Neural cell (in vitro differentiated cells): Measurements from ENCODE around the gene RALGPS1. TPM values are rescaled to one million over a fixed set of nuclear protein-coding genes. Genes with fewer than 3 reads are reported as not detected.

Experiments
- H2AFZ ChIP-seq: fragments of 200-600, 300-800 bp; sonication (generic), shearing (Covaris generic); 2 replicates; pipeline ENCODE4 v1.6.0; 2014; ENCODE audit warnings: low read depth, mild to moderate bottlenecking, antibody characterized with exemption, low read length, moderate library complexity
- H3F3A ChIP-seq: fragments of 200-600 bp; shearing (Covaris generic); 2 replicates; pipeline ENCODE4 v1.6.1; 2016; ENCODE audit warnings: mild to moderate bottlenecking, moderate library complexity, mixed read lengths, antibody characterized with exemption, low read length; ENCODE audit not compliant: insufficient read depth, poor library complexity, severe bottlenecking
- H3K27ac ChIP-seq: fragments of 200-600, 300-800 bp; sonication (generic), shearing (Covaris generic); 2 replicates; pipeline ENCODE4 v1.5.1; 2014; ENCODE audit warnings: mild to moderate bottlenecking, low read length, moderate library complexity
- H3K27me3 ChIP-seq: fragments of 300-800, 200-600 bp; sonication (generic), shearing (Covaris generic); 2 replicates; pipeline ENCODE4 v1.6.0; 2014; ENCODE audit warnings: mild to moderate bottlenecking, low read depth, low read length, moderate library complexity; ENCODE audit not compliant: insufficient read depth
- H3K36me3 ChIP-seq: fragments of 300-800, 200-600 bp; sonication (generic), shearing (Covaris generic); 2 replicates; pipeline ENCODE4 v1.5.1; 2014; ENCODE audit warnings: mild to moderate bottlenecking, antibody characterized with exemption, low read length, moderate library complexity; ENCODE audit not compliant: insufficient read depth
- H3K4me2 ChIP-seq: fragments of 300-800, 200-600 bp; sonication (generic), shearing (Covaris generic); 2 replicates; pipeline ENCODE4 v1.6.0; 2014; ENCODE audit warnings: mild to moderate bottlenecking, low read length
- H3K4me3 ChIP-seq: fragments of 300-800, 200-600 bp; sonication (generic), shearing (Covaris generic); 2 replicates; pipeline ENCODE4 v1.5.1; 2014; ENCODE audit warnings: mild to moderate bottlenecking, low read length, moderate library complexity
- H3K79me2 ChIP-seq: fragments of 200-600 bp; shearing (Covaris generic); replicated peaks from 2 replicates; pipeline ENCODE4 v1.6.0; 2014; ENCODE audit warnings: mild to moderate bottlenecking, low read length, moderate library complexity; ENCODE audit not compliant: insufficient read depth
- H3K9ac ChIP-seq: fragments of 300-800, 200-600 bp; sonication (generic), shearing (Covaris generic); 2 replicates; pipeline ENCODE4 v1.6.1; 2016; ENCODE audit warnings: mild to moderate bottlenecking, low read length, mixed read lengths
- H3K9me2 ChIP-seq: fragments of 200-600 bp; shearing (Covaris generic); 2 replicates; pipeline ENCODE4 v1.6.1; 2016; ENCODE audit warnings: mild to moderate bottlenecking, low read length, mixed read lengths; ENCODE audit not compliant: insufficient read depth
- H3K9me3 ChIP-seq: fragments of 200-600, 300-800 bp; sonication (generic), shearing (Covaris generic); 2 replicates; pipeline ENCODE4 v1.6.1; 2016; ENCODE audit warnings: mild to moderate bottlenecking, mixed run types, low read length, moderate library complexity, mixed read lengths
- H4K20me1 ChIP-seq: fragments of 200-600 bp; shearing (Covaris generic); 2 replicates; pipeline ENCODE4 v1.6.1; 2016; ENCODE audit warnings: mild to moderate bottlenecking, mixed run types; ENCODE audit not compliant: insufficient read depth
- EP300 ChIP-seq: fragments of 450-650 bp; conservative IDR thresholded peaks from 2 replicates; pipeline ENCODE4 v1.6.1; 2014; ENCODE audit warnings: antibody characterized with exemption, mild to moderate bottlenecking, moderate library complexity; ENCODE audit not compliant: poor library complexity, severe bottlenecking
- EZH2 ChIP-seq: fragments of 200-600, 300-800 bp; shearing (Covaris generic), sonication (generic); IDR thresholded peaks from 2 replicates; pipeline ENCODE4 v1.6.1; 2014; ENCODE audit warnings: antibody characterized with exemption, low read length, borderline replicate concordance, mild to moderate bottlenecking; ENCODE audit not compliant: insufficient read depth, poor library complexity, severe bottlenecking
- MXI1 ChIP-seq: fragments of 450-650 bp; conservative IDR thresholded peaks from 2 replicates; pipeline ENCODE4 v1.6.1; 2014; ENCODE audit warnings: antibody characterized with exemption, mild to moderate bottlenecking; ENCODE audit not compliant: poor library complexity, severe bottlenecking
- POLR2AphosphoS5 ChIP-seq: IDR thresholded peaks from 2 replicates; pipeline ENCODE4 v1.6.1; 2012
- RAD21 ChIP-seq: fragments of 450-650 bp; conservative IDR thresholded peaks from 2 replicates; pipeline ENCODE4 v1.6.1; 2014; ENCODE audit warnings: antibody characterized with exemption, mild to moderate bottlenecking, moderate library complexity
- REST ChIP-seq: IDR thresholded peaks from 2 replicates; pipeline ENCODE4 v1.6.1; 2012; ENCODE audit warnings: borderline replicate concordance
- SMC3 ChIP-seq: fragments of 450-650 bp; conservative IDR thresholded peaks from 2 replicates; pipeline ENCODE4 v1.6.1; 2014; ENCODE audit warnings: antibody characterized with exemption, mild to moderate bottlenecking, moderate library complexity; ENCODE audit not compliant: poor library complexity
- TAF1 ChIP-seq: IDR thresholded peaks from 2 replicates; pipeline ENCODE4 v1.6.1; 2012; ENCODE audit warnings: low read depth
- polyA plus RNA-seq: library from polyadenylated mRNA; depleted of rRNA; stranded (reverse); fragments of >200 nt; gene quantifications from 2 replicates; pipeline ENCODE4 v1.2.3, GENCODE V29; 2014
- TF ChIP-seq, protein P1 (sequence below): fragments of 450-650 bp; IDR thresholded peaks from 2 replicates; pipeline ENCODE4 v1.5.1; 2014; ENCODE audit warnings: antibody characterized with exemption, mild to moderate bottlenecking, moderate library complexity; ENCODE audit not compliant: poor library complexity, severe bottlenecking

RALGPS1 gene
- polyA plus RNA-seq, 1 donor from 2014 or later: 37.1 TPM

DNA sequence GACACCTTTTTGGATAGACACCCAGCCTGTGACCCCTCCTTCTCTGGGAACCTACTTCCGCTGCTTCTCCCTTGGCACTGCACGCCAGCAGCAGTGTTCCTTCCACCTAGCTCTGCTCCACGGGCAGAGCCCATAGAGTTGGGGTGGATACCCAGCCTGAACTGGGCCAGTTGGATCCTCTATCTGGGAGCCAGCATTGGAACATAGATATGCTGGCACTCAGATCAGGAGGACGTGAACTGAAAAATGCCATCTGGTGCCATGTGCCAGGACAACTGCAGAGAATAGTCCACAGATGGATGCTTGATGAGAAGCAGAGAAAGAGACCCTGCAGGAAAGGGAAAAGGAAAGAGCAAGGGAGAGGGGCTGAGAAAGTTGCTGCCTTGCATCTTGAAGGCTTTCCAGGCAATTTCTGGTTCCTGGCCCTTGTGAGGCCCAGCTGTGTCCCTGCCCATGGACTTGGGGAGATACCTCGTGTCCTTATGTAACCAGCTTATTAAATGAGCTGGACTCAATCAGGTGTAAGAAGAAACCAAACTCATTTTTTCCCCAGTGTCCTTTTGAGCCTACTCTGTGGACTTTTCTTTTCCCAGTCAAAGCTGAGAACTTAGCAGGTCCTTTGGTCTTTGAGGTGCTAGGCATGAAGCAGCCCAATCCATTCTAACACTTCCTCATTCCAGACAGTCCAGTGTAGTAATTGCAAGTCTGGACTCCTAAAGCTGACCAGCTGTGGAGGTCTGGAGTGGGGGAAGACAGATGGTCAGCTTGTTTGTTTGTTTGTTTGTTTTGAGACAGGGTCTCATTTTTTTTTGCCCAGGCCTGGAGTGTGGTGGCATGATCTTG lies 168.8 kb downstream of the RALGPS1 start:
- H3K9me2 ChIP-seq: no peaks in the 10 kb centered on the region
- no peaks in the 10 kb centered on the region for H3K9me3 ChIP-seq
- no peaks in the 10 kb centered on the region for H4K20me1 ChIP-seq
- no peak overlapping the region for H3K9ac ChIP-seq
- no peaks in the 10 kb centered on the region for H3F3A ChIP-seq
- H3K4me2 ChIP-seq: no peak overlapping the region
- no peaks in the 10 kb centered on the region for H3K27me3 ChIP-seq
- H3K4me3 ChIP-seq: no peak overlapping the region
- H3K27ac ChIP-seq: no peak overlapping the region
- no peaks in the 10 kb centered on the region for H3K36me3 ChIP-seq
- TF ChIP-seq EZH2 (no peak), EP300 (no peak), POLR2AphosphoS5 (no peak), SMC3 (no peak)
- H3K79me2 ChIP-seq: no peaks in the 10 kb centered on the region
- no peak overlapping the region for H2AFZ ChIP-seq

- no peaks in the 10 kb centered on the region for H3K36me3 ChIP-seq
- no peaks in the 10 kb centered on the region for H4K20me1 ChIP-seq
- H3K79me2 ChIP-seq: no peaks in the 10 kb centered on the region
- TF ChIP-seq TAF1 (no peak), REST (no peak), RAD21 (no peak), EP300 (no peak), MXI1 (no peak), SMC3 (no peak), EZH2 (no peak)
- TF ChIP-seq, protein P1, sequence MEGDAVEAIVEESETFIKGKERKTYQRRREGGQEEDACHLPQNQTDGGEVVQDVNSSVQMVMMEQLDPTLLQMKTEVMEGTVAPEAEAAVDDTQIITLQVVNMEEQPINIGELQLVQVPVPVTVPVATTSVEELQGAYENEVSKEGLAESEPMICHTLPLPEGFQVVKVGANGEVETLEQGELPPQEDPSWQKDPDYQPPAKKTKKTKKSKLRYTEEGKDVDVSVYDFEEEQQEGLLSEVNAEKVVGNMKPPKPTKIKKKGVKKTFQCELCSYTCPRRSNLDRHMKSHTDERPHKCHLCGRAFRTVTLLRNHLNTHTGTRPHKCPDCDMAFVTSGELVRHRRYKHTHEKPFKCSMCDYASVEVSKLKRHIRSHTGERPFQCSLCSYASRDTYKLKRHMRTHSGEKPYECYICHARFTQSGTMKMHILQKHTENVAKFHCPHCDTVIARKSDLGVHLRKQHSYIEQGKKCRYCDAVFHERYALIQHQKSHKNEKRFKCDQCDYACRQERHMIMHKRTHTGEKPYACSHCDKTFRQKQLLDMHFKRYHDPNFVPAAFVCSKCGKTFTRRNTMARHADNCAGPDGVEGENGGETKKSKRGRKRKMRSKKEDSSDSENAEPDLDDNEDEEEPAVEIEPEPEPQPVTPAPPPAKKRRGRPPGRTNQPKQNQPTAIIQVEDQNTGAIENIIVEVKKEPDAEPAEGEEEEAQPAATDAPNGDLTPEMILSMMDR: no peak
- no peak overlapping the region for H3K4me3 ChIP-seq
- no peak overlapping the region for H3K4me2 ChIP-seq
- H3K9ac ChIP-seq: no peak overlapping the region
- H3K9me2 ChIP-seq: no peaks in the 10 kb centered on the region
- no peaks in the 10 kb centered on the region for H3K27me3 ChIP-seq
- no peaks in the 10 kb centered on the region for H3F3A ChIP-seq
- no peaks in the 10 kb centered on the region for H3K9me3 ChIP-seq
- H2AFZ ChIP-seq: no peak overlapping the region
- H3K27ac ChIP-seq: no peak overlapping the region
Observed at GRCh38 chr9:127084076-127085039, 169.8 kb downstream of the RALGPS1 start.
